Hematopoietic multipotent progenitor cell treated with erythropoietin and hydrocortisone succinate and interleukin-3 and kit ligand, for 17 days (in vitro differentiated cells): Measurements from ENCODE around the gene NAPA.

Experiments used
- DNase-seq: peaks from one replicate; pipeline ENCODE4 v3.0.0-alpha.2; 2015; ENCODE audit warnings: low spot score

Gene NAPA

DNA sequence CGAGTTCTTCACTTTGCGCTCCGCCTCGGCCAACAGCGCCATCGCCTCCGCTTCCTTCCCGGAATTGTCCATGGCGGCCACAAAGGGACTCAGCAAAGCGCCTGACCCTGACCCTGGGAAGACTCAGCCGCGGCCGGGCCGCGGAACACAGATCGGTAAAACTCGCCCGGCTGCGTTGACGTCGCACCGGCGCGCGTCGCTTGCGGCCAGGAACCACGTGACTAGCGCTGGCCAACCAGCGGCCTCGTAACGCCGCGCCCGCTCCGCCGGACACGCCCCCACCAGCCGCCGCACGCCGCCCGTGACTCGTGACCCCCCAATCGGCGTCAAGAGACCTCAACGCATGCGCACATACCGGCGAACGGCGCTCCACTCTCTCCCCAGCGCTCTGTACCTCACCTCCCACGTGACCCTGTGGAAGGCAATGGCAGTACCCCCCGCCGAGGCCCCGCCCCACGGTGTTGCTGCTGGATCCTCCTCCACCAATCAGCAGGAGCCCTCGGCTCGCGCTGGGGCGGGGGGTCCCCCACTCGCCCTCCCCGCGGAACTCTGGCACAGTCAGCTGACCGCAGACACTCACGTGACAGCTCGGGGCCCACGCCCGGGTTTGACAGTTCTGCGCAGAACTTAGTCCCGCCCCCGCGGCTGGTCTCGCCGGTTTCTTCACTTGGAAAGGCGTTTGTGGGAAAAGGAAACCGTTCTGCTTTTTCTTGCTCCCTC lies at the start of gene NAPA:
Gene NAPA, minus strand, starts transcription at position 195 of the 720 bp plus-strand sequence. Its CDS starts 123 bp downstream, at position 72.
- peak; percentile 100 for DNase-seq

- DNase-seq, result no peak
These were observed 49.2 kb upstream of the NAPA start for GRCh38 chr19:47564081-47564480.

GRCh38 chr19:47561440-47562057 lies 46.7 kb upstream of the NAPA start:
- DNase-seq, result no peak

- no peak for DNase-seq
These were observed 46.1 kb upstream of the NAPA start for GRCh38 chr19:47560999-47561398.

- no peak for DNase-seq
These were observed 35.3 kb upstream of the NAPA start for GRCh38 chr19:47550129-47550528.

DNA sequence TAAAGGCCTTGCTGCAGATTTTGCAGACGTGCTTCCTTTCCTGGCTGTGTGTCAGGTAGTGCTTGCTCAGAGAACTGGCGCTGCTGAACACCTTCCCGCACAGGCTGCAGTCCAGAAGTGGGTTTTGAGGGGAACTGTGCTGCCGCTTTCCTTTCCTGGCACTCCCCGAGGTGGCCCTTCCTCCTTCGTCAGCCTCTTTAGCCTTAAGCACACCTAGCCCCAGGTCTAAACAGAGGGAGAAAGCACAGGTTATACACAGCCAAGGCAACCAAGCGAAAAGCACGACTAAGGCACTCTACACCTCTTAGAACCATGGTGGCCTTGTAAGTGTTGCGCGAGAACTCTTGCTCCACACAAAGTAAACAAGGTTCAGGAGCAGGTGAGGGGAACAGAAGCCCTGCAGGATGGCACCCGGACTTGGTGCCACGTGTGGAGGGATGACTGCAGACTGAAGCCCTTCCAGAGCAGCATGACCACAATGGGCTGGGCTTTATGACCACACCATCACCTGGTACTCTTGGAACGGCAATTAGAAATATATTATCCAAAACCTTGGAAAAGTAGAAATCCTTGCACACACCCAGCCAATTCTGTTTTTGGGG lies 34.5 kb upstream of the NAPA start:
- no peak for DNase-seq

DNA sequence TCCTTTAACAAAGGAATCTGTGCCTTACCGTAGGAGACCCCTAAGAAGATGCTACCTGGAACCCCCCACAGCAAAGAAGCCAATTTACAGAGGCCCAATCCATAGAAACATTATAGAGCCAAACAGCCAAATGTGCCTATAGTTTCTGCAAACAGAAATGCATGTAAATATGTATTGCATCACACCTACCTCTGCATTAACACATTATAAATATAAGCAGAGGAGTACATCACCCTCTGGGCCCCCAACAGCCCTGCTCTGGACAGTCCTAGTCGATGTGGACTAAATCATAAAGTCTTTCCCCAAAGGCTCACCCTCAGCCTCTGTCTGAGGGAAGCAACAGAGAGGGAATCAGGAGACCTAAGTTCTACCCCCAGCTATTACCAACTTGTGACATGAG lies 32.3 kb upstream of the NAPA start:
- DNase-seq, result no peak

GRCh38 chr19:47545061-47545948 lies 30.4 kb upstream of the NAPA start:
- DNase-seq, result no peak

- no peak for DNase-seq
These were observed 29.6 kb upstream of the NAPA start for GRCh38 chr19:47544476-47544875.

DNA sequence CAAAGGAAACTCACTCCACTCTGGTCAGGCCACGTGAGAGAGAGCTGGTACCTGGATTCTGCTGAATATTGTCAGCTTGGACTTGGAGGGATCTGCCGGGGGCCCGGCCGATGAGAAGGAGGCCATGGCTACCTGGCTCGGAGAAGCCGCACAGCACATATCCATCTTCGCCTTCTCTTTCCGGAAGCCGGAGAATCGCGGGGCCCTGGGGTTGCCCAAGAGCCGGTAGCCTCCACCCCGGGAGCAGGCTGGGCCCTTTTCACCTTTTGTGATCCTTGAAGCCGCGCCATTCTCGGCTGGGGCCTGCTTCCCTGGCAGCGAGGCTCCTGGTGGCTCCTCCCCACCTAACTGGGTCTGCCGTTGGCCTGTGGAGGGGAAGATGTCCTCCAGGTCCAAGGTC lies 29.2 kb upstream of the NAPA start:
- DNase-seq, result no peak

DNA sequence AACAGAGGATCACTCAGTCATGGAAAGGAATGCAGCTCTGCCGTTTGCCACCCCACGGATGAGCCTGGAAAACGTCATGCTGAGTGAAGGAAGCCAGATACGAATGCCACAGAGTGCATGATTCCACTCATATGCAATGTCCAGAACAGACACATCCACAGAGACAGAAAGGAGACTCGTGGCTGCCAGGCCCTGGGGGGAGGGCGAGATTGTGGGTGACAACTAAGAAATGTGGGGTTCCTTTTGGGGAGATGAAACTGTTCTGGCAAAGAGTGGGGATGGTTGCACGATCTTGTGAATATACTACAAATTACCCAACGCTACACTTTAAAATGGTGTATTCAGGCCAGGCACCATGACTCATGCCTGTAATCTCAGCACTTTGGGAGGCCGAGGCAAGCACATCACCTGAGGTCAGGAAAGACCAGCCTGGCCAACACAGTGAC lies 27.2 kb upstream of the NAPA start:
- DNase-seq, result no peak

- DNase-seq, result no peak
These were observed 26.7 kb upstream of the NAPA start for GRCh38 chr19:47541518-47541917.

DNA sequence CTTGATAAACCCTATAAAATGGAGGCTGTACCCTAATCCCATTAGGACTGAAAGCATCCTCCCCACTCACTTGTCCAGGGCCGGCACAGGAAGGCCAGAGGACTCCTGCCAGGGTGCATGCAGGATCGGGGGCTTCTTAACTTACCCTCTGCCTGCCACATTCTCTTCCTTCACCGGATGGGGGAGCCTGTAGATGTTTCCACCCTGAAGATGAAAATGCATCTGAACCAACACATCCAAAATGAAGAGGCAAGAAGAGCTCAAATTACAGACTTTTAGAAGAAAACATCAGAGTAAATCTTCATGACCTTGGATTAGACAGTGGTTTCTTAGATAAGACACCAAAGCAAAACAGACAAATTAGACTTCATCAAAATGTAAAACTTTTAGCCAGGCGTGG lies 25.9 kb upstream of the NAPA start:
- no peak for DNase-seq

DNA sequence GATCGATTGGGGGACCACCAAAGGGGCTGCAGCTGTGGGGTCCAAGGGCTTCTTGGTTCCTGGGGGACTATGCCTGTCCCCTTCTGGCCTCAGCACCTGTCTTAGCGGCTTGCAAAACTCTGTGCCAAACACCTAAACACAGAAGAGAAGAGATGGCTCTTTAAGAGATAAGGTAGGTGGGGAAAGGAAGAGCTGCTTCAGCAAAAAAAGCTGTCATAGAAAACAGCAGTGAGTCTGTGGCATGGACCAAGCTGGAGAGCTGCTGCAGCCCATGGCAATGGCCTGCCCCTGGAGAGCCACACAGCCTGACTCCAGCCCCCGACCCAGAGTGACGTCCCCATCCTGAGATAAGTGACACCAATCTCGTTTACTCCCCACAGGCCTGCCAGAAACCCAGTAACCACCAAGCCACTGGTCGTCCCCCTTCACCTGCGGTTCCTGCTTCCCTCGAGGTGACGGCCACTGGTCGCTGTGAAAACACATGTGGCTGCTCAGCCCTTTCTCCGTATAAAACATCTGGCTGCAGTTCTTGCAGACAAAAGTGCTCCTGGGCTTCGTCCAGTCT lies 25.0 kb upstream of the NAPA start:
- DNase-seq, result no peak

DNA sequence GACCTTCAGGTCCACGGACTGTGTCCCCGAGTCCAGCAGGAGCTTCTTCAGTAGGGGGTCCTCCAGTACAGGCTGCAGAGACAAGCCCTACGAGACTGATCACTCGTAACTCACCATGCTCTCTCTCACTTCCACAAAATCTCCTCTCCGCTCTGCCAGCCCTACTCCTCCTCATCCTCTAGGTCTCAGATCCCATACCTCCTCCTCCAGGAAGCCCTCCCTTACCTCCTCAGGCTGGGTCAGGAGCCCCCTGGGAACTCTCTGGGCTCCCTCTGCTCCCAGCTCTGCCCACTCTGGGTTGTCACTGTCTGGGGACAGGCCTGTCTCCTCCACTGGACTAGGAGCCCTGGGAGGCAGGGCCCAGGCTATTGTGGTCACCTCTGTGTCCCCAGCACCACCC lies 23.9 kb upstream of the NAPA start:
- DNase-seq, result no peak

DNA sequence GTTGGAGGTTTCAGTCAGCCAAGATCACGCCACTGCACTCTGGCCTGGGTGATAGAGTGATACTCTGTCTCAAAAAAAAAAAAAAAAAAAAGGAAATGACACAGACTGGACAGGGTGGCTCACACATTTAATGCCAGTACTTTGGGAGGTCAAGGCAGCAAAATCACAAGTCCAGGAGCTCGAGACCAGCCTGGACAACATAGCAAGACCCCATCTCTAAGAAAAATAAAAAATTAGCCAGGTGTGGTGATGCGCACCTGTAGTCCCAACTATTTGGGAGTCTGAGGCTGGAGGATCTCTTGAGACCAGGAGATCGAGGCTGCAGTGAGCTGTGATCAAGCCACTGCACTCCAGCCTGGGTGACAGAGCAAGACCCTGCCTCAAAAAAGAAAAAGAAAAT lies 22.6 kb upstream of the NAPA start:
- DNase-seq, result no peak

DNA sequence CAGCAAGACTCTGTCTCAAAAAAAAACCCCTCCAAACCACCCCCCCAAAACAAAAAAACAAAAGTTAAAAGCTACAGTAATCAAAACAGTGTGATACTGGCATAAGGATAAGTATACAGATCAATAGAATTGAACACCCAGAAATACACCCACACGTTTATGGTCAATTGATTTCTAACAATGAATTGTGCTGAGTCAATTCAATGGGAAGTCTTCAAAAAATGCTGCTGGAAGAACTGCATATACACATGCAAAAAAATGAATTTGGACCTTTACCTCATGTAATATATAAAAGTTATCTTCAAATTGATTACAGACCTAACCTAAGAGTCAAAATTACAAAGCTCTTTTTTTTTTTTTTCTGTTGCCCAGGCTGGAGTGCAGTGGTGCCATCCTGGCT lies 19.8 kb upstream of the NAPA start:
- DNase-seq, result no peak

GRCh38 chr19:47531640-47532387 lies 17.0 kb upstream of the NAPA start:
- no peak for DNase-seq

GRCh38 chr19:47529018-47529742 lies 14.3 kb upstream of the NAPA start:
- DNase-seq, result no peak

DNA sequence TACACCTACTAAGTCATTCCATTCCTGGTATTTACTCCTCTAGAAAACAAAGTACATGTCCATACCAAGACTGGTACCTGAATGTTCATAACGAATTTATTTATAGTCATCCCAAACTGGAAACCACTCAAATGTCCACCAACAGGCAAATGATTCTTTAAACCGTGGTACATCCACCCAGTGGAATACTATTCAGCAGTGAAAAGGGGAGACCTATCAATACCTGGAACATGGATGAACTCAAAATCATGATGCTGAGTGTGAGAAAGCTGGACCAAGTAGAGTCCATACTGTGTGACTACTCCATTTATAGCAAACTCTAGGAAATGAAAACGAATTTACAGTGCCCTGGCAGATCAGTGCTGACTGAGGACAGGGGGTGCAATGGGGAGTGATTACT lies 11.9 kb upstream of the NAPA start:
- no peak for DNase-seq

DNA sequence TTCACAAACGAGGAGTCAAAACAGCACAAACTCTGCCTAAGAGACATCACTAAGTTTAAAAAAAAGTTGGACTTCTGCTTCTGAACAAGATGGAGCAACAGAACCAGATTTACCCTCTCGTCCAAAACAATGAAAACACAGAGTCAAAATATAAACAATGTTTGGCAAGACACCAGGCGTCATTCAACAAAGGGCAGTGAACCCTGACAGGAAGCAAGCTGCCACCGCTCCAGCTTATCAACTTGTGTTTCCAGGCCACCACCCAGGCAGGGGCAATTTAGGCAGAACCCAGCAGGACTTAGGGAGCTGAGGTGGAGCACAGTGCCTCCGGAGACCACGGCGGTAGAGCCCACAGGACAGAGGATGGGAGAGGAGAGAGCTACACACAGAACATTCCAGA lies 8.6 kb upstream of the NAPA start:
- no peak for DNase-seq
